SK-N-MC (cell line): ENCODE data around the gene PZP.

Experiments used
- EZH2 ChIP-seq: fragments of 200-600 bp; sonication (generic); IDR thresholded peaks from one replicate; pipeline ENCODE4 v1.6.1; 2017; ENCODE audit warnings: antibody characterized with exemption
- POLR2AphosphoS5 ChIP-seq: IDR thresholded peaks from 2 replicates; pipeline ENCODE4 v1.6.1; 2012; ENCODE audit warnings: mild to moderate bottlenecking, low read depth, low read length, borderline replicate concordance

GRCh38 chr12:9115731-9116559 is 92.2 kb downstream of the PZP start, which contains the start of gene A2M:
- TF ChIP-seq EZH2 (no peak), POLR2AphosphoS5 (no peak; the same call in 1 of the 2 replicates)
